ENCODE measurements around the gene CNTN1.

The CNTN1 gene

GRCh38 chr12:41103614-41104013 is 411.4 kb downstream of the CNTN1 start:
- no peak overlapping the region for H3K4me2 ChIP-seq (ENCODE audit: insufficient read depth, low read length)
- no peaks in the 10 kb centered on the region for H3K27me3 ChIP-seq (ENCODE audit: insufficient read depth, low read length, poor library complexity)
- H3K36me3 ChIP-seq (ENCODE audit: insufficient read depth, low read length), result no peaks in the 10 kb centered on the region
- no peaks in the 10 kb centered on the region for H3K9me3 ChIP-seq (ENCODE audit: insufficient read depth, low read length, severe bottlenecking)
- no peaks in the 10 kb centered on the region for H3K79me2 ChIP-seq (ENCODE audit: insufficient read depth, low read length)
- H3K9ac ChIP-seq (ENCODE audit: low read depth, low read length), result no peak overlapping the region
- DNase-seq, result no peak
- no peaks in the 10 kb centered on the region for H4K20me1 ChIP-seq (ENCODE audit: insufficient read depth, low read length)
- no peak overlapping the region for H3K4me3 ChIP-seq (ENCODE audit: low read depth in 1 of 2, low read length in 2 of 2)
- ATAC-seq (ENCODE audit: insufficient read depth, low read depth), result no peak
- TF ChIP-seq CTCF (IDR thresholded peaks at IDR 0.05; ENCODE audit: borderline replicate concordance, extremely low read depth, low read length, poor library complexity, severe bottlenecking) (no peak), EZH2 (IDR thresholded peaks at IDR 0.05; ENCODE audit: borderline replicate concordance, low read depth, low read length, severe bottlenecking) (no peak)
- H3K27ac ChIP-seq (ENCODE audit: low read length), result no peak overlapping the region
- H3K4me1 ChIP-seq (ENCODE audit: insufficient read depth, low read length), result no peaks in the 10 kb centered on the region
- H2AFZ ChIP-seq (ENCODE audit: low read depth, low read length), result no peak overlapping the region

- Histone ChIP-seq H2AFZ (ENCODE audit: low read depth, low read length) (no peak overlapping the region), H3K4me3 (ENCODE audit: low read depth in 1 of 2, low read length in 2 of 2) (no peak overlapping the region), H3K9me3 (ENCODE audit: insufficient read depth, low read length, severe bottlenecking) (no peaks in the 10 kb centered on the region), H3K36me3 (ENCODE audit: insufficient read depth, low read length) (no peaks in the 10 kb centered on the region), H3K9ac (ENCODE audit: low read depth, low read length) (no peak overlapping the region), H3K4me2 (ENCODE audit: insufficient read depth, low read length) (no peak overlapping the region), H3K27ac (ENCODE audit: low read length) (no peak overlapping the region), H3K79me2 (ENCODE audit: insufficient read depth, low read length) (no peaks in the 10 kb centered on the region), H3K4me1 (ENCODE audit: insufficient read depth, low read length) (no peaks in the 10 kb centered on the region), H4K20me1 (ENCODE audit: insufficient read depth, low read length) (no peaks in the 10 kb centered on the region), H3K27me3 (ENCODE audit: insufficient read depth, low read length, poor library complexity) (no peaks in the 10 kb centered on the region)
- TF ChIP-seq EZH2 (IDR thresholded peaks at IDR 0.05; ENCODE audit: borderline replicate concordance, low read depth, low read length, severe bottlenecking), result no peak
- DNase-seq (no peak), ATAC-seq (ENCODE audit: insufficient read depth, low read depth) (no peak)
Measured at GRCh38 chr12:41106315-41106714, 414.1 kb downstream of the CNTN1 start.

GRCh38 chr12:41108032-41108431 is 415.8 kb downstream of the CNTN1 start:
- Histone ChIP-seq H4K20me1 (ENCODE audit: insufficient read depth, low read length) (no peaks in the 10 kb centered on the region), H2AFZ (ENCODE audit: low read depth, low read length) (no peak overlapping the region), H3K27me3 (ENCODE audit: insufficient read depth, low read length, poor library complexity) (no peaks in the 10 kb centered on the region), H3K9me3 (ENCODE audit: insufficient read depth, low read length, severe bottlenecking) (no peaks in the 10 kb centered on the region), H3K4me1 (ENCODE audit: insufficient read depth, low read length) (no peaks in the 10 kb centered on the region), H3K27ac (ENCODE audit: low read length) (no peak overlapping the region), H3K4me3 (ENCODE audit: low read depth in 1 of 2, low read length in 2 of 2) (no peak overlapping the region), H3K4me2 (ENCODE audit: insufficient read depth, low read length) (no peak overlapping the region), H3K36me3 (ENCODE audit: insufficient read depth, low read length) (no peaks in the 10 kb centered on the region), H3K79me2 (ENCODE audit: insufficient read depth, low read length) (no peaks in the 10 kb centered on the region), H3K9ac (ENCODE audit: low read depth, low read length) (no peak overlapping the region)
- DNase-seq (no peak), ATAC-seq (ENCODE audit: insufficient read depth, low read depth) (no peak)
- TF ChIP-seq CTCF (IDR thresholded peaks at IDR 0.05; ENCODE audit: borderline replicate concordance, extremely low read depth, low read length, poor library complexity, severe bottlenecking) (no peak), EZH2 (IDR thresholded peaks at IDR 0.05; ENCODE audit: borderline replicate concordance, low read depth, low read length, severe bottlenecking) (no peak)

GRCh38 chr12:41112903-41113302 is 420.7 kb downstream of the CNTN1 start:
- Histone ChIP-seq H3K4me3 (ENCODE audit: low read depth in 1 of 2, low read length in 2 of 2) (no peak overlapping the region), H2AFZ (ENCODE audit: low read depth, low read length) (no peak overlapping the region), H3K27ac (ENCODE audit: low read length) (no peak overlapping the region), H3K79me2 (ENCODE audit: insufficient read depth, low read length) (no peaks in the 10 kb centered on the region), H3K9ac (ENCODE audit: low read depth, low read length) (no peak overlapping the region), H3K4me2 (ENCODE audit: insufficient read depth, low read length) (no peak overlapping the region), H3K4me1 (ENCODE audit: insufficient read depth, low read length) (no peaks in the 10 kb centered on the region), H3K36me3 (ENCODE audit: insufficient read depth, low read length) (no peaks in the 10 kb centered on the region), H4K20me1 (ENCODE audit: insufficient read depth, low read length) (no peaks in the 10 kb centered on the region), H3K9me3 (ENCODE audit: insufficient read depth, low read length, severe bottlenecking) (no peaks in the 10 kb centered on the region), H3K27me3 (ENCODE audit: insufficient read depth, low read length, poor library complexity) (no peaks in the 10 kb centered on the region)
- TF ChIP-seq CTCF (IDR thresholded peaks at IDR 0.05; ENCODE audit: borderline replicate concordance, extremely low read depth, low read length, poor library complexity, severe bottlenecking) (no peak), EZH2 (IDR thresholded peaks at IDR 0.05; ENCODE audit: borderline replicate concordance, low read depth, low read length, severe bottlenecking) (no peak)
- DNase-seq (no peak), ATAC-seq (ENCODE audit: insufficient read depth, low read depth) (no peak)

Measured in DND-41 (cell line).